ENCODE measurements around the gene ZNRF1.

DNA sequence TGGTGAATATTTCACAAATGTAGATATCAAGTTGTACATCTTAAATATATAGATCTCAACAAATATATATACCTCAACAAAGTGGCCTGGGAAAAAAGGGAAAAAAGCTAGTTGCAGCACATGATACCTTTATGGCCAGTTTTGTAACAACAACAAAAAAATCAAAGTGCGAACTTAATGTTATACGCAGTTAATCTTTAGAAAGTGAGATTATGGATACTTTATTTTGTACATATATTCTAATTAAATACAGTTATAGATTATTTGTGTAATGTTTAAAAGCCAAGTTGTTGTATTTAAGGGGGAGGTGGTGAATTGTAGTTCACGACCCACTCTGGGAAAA lies 149.1 kb downstream of the ZNRF1 start:
- TF ChIP-seq, protein P1, sequence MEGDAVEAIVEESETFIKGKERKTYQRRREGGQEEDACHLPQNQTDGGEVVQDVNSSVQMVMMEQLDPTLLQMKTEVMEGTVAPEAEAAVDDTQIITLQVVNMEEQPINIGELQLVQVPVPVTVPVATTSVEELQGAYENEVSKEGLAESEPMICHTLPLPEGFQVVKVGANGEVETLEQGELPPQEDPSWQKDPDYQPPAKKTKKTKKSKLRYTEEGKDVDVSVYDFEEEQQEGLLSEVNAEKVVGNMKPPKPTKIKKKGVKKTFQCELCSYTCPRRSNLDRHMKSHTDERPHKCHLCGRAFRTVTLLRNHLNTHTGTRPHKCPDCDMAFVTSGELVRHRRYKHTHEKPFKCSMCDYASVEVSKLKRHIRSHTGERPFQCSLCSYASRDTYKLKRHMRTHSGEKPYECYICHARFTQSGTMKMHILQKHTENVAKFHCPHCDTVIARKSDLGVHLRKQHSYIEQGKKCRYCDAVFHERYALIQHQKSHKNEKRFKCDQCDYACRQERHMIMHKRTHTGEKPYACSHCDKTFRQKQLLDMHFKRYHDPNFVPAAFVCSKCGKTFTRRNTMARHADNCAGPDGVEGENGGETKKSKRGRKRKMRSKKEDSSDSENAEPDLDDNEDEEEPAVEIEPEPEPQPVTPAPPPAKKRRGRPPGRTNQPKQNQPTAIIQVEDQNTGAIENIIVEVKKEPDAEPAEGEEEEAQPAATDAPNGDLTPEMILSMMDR (IDR thresholded peaks at IDR 0.05): no peak
- no peak for TF ChIP-seq POLR2A (IDR thresholded peaks at IDR 0.05)

Data from testis (tissue), 2 donors.